SU-DHL-6 (cell line): ENCODE data around the gene TBC1D16.

Experiments used
- H2AFZ ChIP-seq: fragments of 200-600 bp; sonication (generic); 2 replicates; pipeline ENCODE4 v1.6.1; 2014; ENCODE audit warnings: low read depth, mild to moderate bottlenecking, moderate library complexity, mixed read lengths, antibody characterized with exemption, low read length; ENCODE audit not compliant: severe bottlenecking
- H3F3A ChIP-seq: fragments of 200-600 bp; shearing (Covaris generic); 2 replicates; pipeline ENCODE4 v1.6.0; 2016; ENCODE audit warnings: antibody characterized with exemption, mild to moderate bottlenecking; ENCODE audit not compliant: insufficient read depth
- H3K27ac ChIP-seq: fragments of 200-600 bp; sonication (generic); 2 replicates; pipeline ENCODE4 v1.5.1; 2016; ENCODE audit warnings: low read depth, mild to moderate bottlenecking, low read length, moderate library complexity, mixed read lengths
- H3K27me3 ChIP-seq: fragments of 200-600 bp; sonication (generic), shearing (Covaris generic); 2 replicates; pipeline ENCODE4 v1.6.0; 2014; ENCODE audit warnings: mild to moderate bottlenecking, low read length
- H3K36me3 ChIP-seq: fragments of 200-600 bp; sonication (generic); 2 replicates; pipeline ENCODE4 v1.6.1; 2014; ENCODE audit warnings: mild to moderate bottlenecking, low read length, mixed read lengths
- H3K4me2 ChIP-seq: fragments of 300-600, 200-600 bp; shearing (Covaris generic), sonication (generic); 2 replicates; pipeline ENCODE4 v1.6.0; 2014; ENCODE audit warnings: low read length, low read depth, mild to moderate bottlenecking; ENCODE audit not compliant: poor library complexity, severe bottlenecking
- H3K4me3 ChIP-seq: fragments of 200-600 bp; sonication (generic); 2 replicates; pipeline ENCODE4 v1.5.1; 2014; ENCODE audit warnings: antibody characterized with exemption, low read length, mild to moderate bottlenecking, mixed read lengths; ENCODE audit not compliant: insufficient read depth, poor library complexity, severe bottlenecking
- H3K79me2 ChIP-seq: fragments of 200-600 bp; sonication (generic); 2 replicates; pipeline ENCODE4 v1.6.1; 2014; ENCODE audit warnings: mild to moderate bottlenecking, low read length, moderate library complexity; ENCODE audit not compliant: insufficient read depth
- H3K9ac ChIP-seq: fragments of 200-600 bp; sonication (generic); 2 replicates; pipeline ENCODE4 v1.7.0; 2014; ENCODE audit warnings: mild to moderate bottlenecking, low read length
- H3K9me2 ChIP-seq: fragments of 200-600 bp; sonication (generic); replicated peaks from 2 replicates; pipeline ENCODE4 v1.6.1; 2014; ENCODE audit warnings: low read length; ENCODE audit not compliant: insufficient read depth
- H3K9me3 ChIP-seq: fragments of 200-600 bp; sonication (generic); 2 replicates; pipeline ENCODE4 v1.6.1; 2014; ENCODE audit warnings: low read length, mixed read lengths; ENCODE audit not compliant: insufficient read depth
- H4K20me1 ChIP-seq: fragments of 200-600 bp; sonication (generic); 2 replicates; pipeline ENCODE4 v1.6.1; 2014; ENCODE audit warnings: low read depth, mild to moderate bottlenecking, antibody characterized with exemption, low read length, moderate library complexity, mixed read lengths
- EZH2phosphoT487 ChIP-seq: fragments of 200-600 bp; sonication (generic), shearing (Covaris generic); conservative IDR thresholded peaks from 2 replicates; pipeline ENCODE4 v1.6.1; 2018; ENCODE audit warnings: mild to moderate bottlenecking, antibody characterized with exemption, low read length, moderate library complexity, mixed read lengths
- TF ChIP-seq, protein P1 (sequence below): fragments of 200-600 bp; sonication (generic); IDR thresholded peaks from one replicate; pipeline ENCODE4 v1.5.1; 2017; ENCODE audit warnings: antibody characterized with exemption, mild to moderate bottlenecking, low read length, moderate library complexity; ENCODE audit not compliant: insufficient read depth, poor library complexity, severe bottlenecking

TBC1D16 gene

GRCh38 chr17:79992649-79993389 is 42.9 kb downstream of the TBC1D16 start:
- Histone ChIP-seq H3K36me3 (no peaks in the 10 kb centered on the region), H3K79me2 (no peaks in the 10 kb centered on the region), H4K20me1 (no peaks in the 10 kb centered on the region), H3K9ac (no peak overlapping the region), H3K9me2 (no peaks in the 10 kb centered on the region), H3K27ac (no peak overlapping the region), H3K4me2 (no peak overlapping the region), H2AFZ (no peak overlapping the region), H3K9me3 (no peaks in the 10 kb centered on the region), H3K27me3 (no peaks in the 10 kb centered on the region), H3F3A (no peaks in the 10 kb centered on the region), H3K4me3 (no peak overlapping the region)
- TF ChIP-seq, protein P1, sequence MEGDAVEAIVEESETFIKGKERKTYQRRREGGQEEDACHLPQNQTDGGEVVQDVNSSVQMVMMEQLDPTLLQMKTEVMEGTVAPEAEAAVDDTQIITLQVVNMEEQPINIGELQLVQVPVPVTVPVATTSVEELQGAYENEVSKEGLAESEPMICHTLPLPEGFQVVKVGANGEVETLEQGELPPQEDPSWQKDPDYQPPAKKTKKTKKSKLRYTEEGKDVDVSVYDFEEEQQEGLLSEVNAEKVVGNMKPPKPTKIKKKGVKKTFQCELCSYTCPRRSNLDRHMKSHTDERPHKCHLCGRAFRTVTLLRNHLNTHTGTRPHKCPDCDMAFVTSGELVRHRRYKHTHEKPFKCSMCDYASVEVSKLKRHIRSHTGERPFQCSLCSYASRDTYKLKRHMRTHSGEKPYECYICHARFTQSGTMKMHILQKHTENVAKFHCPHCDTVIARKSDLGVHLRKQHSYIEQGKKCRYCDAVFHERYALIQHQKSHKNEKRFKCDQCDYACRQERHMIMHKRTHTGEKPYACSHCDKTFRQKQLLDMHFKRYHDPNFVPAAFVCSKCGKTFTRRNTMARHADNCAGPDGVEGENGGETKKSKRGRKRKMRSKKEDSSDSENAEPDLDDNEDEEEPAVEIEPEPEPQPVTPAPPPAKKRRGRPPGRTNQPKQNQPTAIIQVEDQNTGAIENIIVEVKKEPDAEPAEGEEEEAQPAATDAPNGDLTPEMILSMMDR, result no peak
- no peak for TF ChIP-seq EZH2phosphoT487

DNA sequence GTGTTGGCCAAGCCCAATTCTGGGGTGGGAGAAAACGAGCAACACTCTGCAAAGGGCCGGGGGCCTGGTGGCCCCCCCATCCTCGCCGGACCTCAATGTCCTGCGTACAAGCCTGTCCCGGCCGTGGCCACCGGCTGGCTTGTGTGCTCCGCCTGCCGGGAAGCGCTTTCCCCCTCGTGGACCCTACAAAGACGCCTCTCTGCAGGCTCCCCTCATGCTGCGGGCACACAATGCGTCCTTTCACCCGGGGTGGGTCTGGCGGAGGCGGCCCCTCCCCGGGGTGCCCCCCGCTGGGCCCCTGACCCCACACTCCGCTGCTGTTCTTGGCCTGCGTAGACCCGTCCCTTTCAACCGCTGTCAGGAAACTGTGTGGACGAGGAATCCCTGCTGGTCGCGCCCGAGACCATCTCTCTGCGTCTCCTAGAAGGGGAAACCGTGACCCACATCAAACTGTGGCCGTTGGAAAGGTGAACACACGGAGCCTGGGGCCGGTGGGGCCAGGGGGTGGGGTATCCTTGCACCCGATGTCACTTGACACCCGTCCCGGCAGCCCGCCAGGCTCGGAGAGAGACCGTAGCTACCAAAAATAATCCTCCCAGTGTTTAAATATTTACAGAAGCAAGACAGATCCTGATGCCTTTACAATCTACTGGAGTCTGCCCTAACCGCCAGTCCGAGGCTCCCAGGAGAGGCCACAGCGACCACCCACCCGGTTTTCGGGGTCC is 43.6 kb downstream of the TBC1D16 start:
- Histone ChIP-seq H3K27me3 (no peaks in the 10 kb centered on the region), H3K27ac (no peak overlapping the region), H3K79me2 (no peaks in the 10 kb centered on the region), H3F3A (no peaks in the 10 kb centered on the region), H3K4me2 (no peak overlapping the region), H3K9me3 (no peaks in the 10 kb centered on the region), H3K36me3 (no peaks in the 10 kb centered on the region), H3K9me2 (no peaks in the 10 kb centered on the region), H3K4me3 (no peak overlapping the region), H3K9ac (no peak overlapping the region), H2AFZ (no peak overlapping the region), H4K20me1 (no peaks in the 10 kb centered on the region)
- TF ChIP-seq, protein P1, result no peak
- TF ChIP-seq EZH2phosphoT487, result no peak

DNA sequence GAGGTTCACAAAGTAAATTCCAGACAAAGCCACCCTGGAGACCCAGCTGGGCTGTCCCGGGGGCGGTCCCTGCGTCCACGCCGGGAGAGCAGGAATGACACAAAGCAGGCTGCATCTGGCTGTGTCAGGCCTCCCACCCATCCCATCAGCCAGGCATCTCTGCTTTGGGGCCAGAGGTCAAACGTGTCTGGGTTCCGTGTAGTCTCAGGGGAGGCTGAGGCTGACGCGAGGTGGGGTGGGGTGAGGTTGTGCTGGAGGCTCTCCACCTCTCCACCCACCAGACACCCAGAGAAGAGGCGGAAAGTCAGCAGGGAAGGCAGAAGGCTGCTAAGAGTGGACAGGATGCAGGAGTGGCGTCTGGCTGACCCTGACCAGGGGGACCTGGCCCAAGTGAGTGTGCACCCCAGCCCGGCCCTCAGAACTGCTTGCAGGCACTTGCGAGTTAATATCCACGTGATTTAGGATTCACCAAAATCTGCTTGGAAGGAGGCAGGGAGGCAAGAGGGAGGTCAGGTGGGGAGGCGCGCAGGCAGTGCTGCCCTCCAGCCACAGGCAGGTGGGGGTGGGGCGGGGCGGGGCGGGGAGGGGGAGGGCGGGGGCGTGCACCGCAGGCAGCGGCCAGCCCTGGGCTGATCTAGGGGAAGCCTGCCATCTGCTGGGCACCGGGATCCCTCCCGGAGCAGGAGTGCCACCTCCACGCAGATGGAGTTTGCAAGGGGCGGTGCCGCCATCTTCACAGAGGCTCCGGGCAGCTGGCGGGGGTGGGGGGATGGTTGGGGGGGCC is 44.3 kb downstream of the TBC1D16 start:
- no peaks in the 10 kb centered on the region for H3F3A ChIP-seq
- TF ChIP-seq, protein P1, result no peak
- no peak for TF ChIP-seq EZH2phosphoT487
- no peaks in the 10 kb centered on the region for H3K79me2 ChIP-seq
- no peaks in the 10 kb centered on the region for H3K36me3 ChIP-seq
- H3K27ac ChIP-seq, result no peak overlapping the region
- no peaks in the 10 kb centered on the region for H3K27me3 ChIP-seq
- H3K9ac ChIP-seq, result no peak overlapping the region
- H3K4me2 ChIP-seq, result no peak overlapping the region
- no peaks in the 10 kb centered on the region for H4K20me1 ChIP-seq
- H3K4me3 ChIP-seq, result no peak overlapping the region
- H3K9me3 ChIP-seq, result no peaks in the 10 kb centered on the region
- H3K9me2 ChIP-seq, result no peaks in the 10 kb centered on the region
- no peak overlapping the region for H2AFZ ChIP-seq
